Retinal pigment epithelial cell (primary cell): ENCODE results near the gene TGFBR3.

Experiments used
- DNase-seq: peaks from one replicate; pipeline ENCODE4 v3.0.0-alpha.2; 2010; ENCODE audit warnings: low read depth
- H3K4me3 ChIP-seq: 2 replicates; pipeline ENCODE4 v1.5.1; 2011; ENCODE audit warnings: mild to moderate bottlenecking, low read length, control low read depth, moderate library complexity
- CTCF ChIP-seq: conservative IDR thresholded peaks from 2 replicates; pipeline ENCODE4 v1.5.1; 2011; ENCODE audit warnings: low read depth, low read length, control low read depth, inconsistent platforms

Gene TGFBR3

GRCh38 chr1:91799863-91800262, 86.1 kb downstream of the TGFBR3 start:
- no peak for DNase-seq
- TF ChIP-seq CTCF: no peak
- no peak overlapping the region for H3K4me3 ChIP-seq

GRCh38 chr1:91799159-91799558, 86.8 kb downstream of the TGFBR3 start:
- no peak for DNase-seq
- no peak overlapping the region for H3K4me3 ChIP-seq
- no peak for TF ChIP-seq CTCF

GRCh38 chr1:91798740-91799139, 87.2 kb downstream of the TGFBR3 start:
- DNase-seq: no peak
- no peak for TF ChIP-seq CTCF
- H3K4me3 ChIP-seq: no peak overlapping the region

- H3K4me3 ChIP-seq: no peak overlapping the region
- DNase-seq: no peak
- TF ChIP-seq CTCF: no peak
These were observed 87.7 kb downstream of the TGFBR3 start for GRCh38 chr1:91798241-91798648.

- no peak overlapping the region for H3K4me3 ChIP-seq
- no peak for TF ChIP-seq CTCF
These were observed 88.8 kb downstream of the TGFBR3 start for GRCh38 chr1:91797164-91797563.

GRCh38 chr1:91796390-91796654, 89.6 kb downstream of the TGFBR3 start:
- DNase-seq: no peak
- no peak overlapping the region for H3K4me3 ChIP-seq
- no peak for TF ChIP-seq CTCF

More at GRCh38 chr1:91797164-91797563, 88.8 kb downstream of the TGFBR3 start:
- DNase-seq: no peak

GRCh38 chr1:91795591-91796389, 90.2 kb downstream of the TGFBR3 start:
- no peak for TF ChIP-seq CTCF
- no peak for DNase-seq
- no peak overlapping the region for H3K4me3 ChIP-seq
